ENCODE measurements around the gene DDAH1. TPM values are rescaled to one million over a fixed set of nuclear protein-coding genes. Genes with fewer than 3 reads are reported as not detected.

Gene DDAH1
- 17.8 and 32.2 TPM in 2 replicates for total RNA-seq (ENCODE audit: low replicate concordance)

DNA sequence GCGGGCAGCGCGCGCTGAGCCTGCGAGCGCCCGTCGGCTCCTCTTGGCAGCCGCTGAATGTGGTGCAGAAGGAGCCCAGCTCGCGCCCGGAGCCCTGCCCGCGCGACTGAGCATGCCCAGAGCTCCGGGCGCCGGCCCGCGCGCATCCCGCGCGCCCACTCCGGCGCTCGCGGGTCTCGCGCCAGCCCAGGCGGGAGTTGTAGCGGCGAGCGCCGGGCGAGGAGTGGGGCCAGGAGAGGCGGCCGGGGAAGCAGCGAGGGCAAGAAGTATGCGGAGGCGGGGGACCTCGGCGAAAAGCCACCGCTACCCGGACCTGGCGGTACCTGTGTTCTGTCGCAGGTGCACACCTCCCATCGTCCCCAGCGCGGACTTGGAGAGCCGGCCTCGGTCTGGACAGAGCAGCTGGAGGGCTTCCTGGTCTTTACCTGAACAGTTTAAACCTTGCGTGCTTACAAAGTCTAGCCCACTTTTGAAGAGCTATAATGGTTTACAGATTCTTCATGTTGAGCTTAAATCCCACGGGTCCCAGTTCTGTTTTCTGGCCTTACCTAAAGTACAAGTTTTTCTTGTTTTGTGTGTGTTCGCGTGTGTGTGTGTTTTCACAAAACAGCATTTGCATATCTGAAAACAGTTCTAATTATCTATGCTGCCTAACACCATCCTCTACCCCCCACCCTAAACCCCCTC lies at the start of gene DDAH1:
TSS of gene DDAH1 (minus strand) at position 61 of the 687 bp plus-strand sequence. CDS start 114 bp downstream, outside the sequence.

DNA sequence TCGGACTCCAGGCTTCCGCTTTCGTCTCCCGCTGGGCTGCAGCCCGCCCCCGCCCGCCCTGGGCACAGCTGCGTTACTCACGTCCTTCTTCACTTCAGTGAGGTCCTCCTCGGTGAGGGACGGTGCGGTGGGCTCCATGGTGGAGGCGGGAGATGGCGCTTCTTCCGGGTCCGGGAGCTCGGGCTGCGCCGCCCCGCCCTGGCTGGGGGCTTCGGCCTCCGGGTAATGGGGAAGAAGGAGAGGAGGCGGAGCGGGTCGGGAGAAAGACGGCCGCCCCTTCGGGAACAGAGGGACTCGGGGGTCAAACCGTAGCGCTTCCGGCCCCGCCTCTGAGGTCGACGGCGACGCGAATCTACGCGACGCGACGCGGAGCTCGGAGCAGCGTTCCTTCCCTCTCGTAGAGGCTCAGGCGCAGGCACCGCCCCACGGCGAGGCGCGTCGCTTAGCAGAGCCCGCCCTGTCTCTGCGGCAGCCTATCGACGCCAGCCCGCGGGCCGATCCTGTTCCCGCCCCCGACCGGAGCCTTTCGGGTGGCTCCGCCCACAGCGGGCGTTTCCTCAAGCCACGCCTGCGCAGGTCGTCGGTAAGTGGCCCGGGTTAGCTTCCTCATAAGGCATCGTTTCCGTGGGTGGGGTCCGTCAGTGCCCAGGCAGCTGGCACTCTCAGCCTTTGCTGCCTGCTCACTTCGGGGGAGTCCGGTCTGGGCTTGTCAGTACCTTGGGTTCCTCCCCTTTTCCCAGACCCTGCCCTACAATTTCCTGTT lies 188.6 kb downstream of the DDAH1 start, which contains the start of gene BCL10:
TSS of gene BCL10 (minus strand) at position 418 of the 763 bp plus-strand sequence. CDS start at position 138, 280 bp downstream.

Other genes starting within 250 kb of the DDAH1 start
- 10.6 and 16.5 TPM in 2 replicates for gene C1orf52, start 205.5 kb downstream of the DDAH1 start, total RNA-seq (ENCODE audit: low replicate concordance)
- gene BCL10, start 188.5 kb downstream of the DDAH1 start, total RNA-seq (ENCODE audit: low replicate concordance): 8.0 and 16.7 TPM in 2 replicates
- 40.2 and 126 TPM in 2 replicates for gene CCN1, start 115.6 kb upstream of the DDAH1 start, total RNA-seq (ENCODE audit: low replicate concordance)
- gene ZNHIT6, start 243.3 kb upstream of the DDAH1 start, total RNA-seq (ENCODE audit: low replicate concordance): 9.1 and 19.5 TPM in 2 replicates

Data from smooth muscle cell of the coronary artery (primary cell).